Tibial artery (tissue), 4 donors: Measurements from ENCODE around the gene RASGRP2.

ENCODE experiments used
- DNase-seq, 2 donors: peaks; one replicate each; pipeline ENCODE4 v3.0.0-alpha.2; 2019
- H3K27ac ChIP-seq, 2 donors: fragments of 200-600 bp; sonication (generic) in 1 of 2; 1 replicate in 1 of 2; 2 replicates in 1 of 2; pipeline ENCODE4 v1.5.1; 2018 to 2019; ENCODE audit warnings: mild to moderate bottlenecking in 1 of 2
- H3K27me3 ChIP-seq, 2 donors: fragments of 200-600 bp; sonication (generic) in 1 of 2; one replicate each; pipeline versions ENCODE4 v1.5.1 to v1.6.0; 2016 to 2019
- H3K36me3 ChIP-seq, 3 donors: fragments of 200-600 bp; sonication (generic) in 2 of 3; one replicate each; pipeline ENCODE4 v1.5.1; 2016 to 2019; ENCODE audit warnings: mild to moderate bottlenecking in 2 of 3
- H3K4me1 ChIP-seq, 4 donors: fragments of 200-600 bp; sonication (generic) in 2 of 4; 1 replicate in 3 of 4; 2 replicates in 1 of 4; pipeline ENCODE4 v1.5.1; 2016 to 2019
- H3K4me3 ChIP-seq, 2 donors: fragments of 200-600 bp; sonication (generic) in 1 of 2; 1 replicate in 1 of 2; 2 replicates in 1 of 2; pipeline ENCODE4 v1.5.1; 2018 to 2019; ENCODE audit warnings: mild to moderate bottlenecking in 2 of 2
- H3K9me3 ChIP-seq, 3 donors: fragments of 200-600 bp; sonication (generic) in 1 of 3; one replicate each; pipeline ENCODE4 v1.5.1; 2016 to 2019
- CTCF ChIP-seq, 2 experiments: fragments of 200-600 bp in 1 of 2; fragments of 450-650 bp in 1 of 2; IDR thresholded peaks; one replicate each; pipeline ENCODE4 v1.5.1; 2017 to 2019; ENCODE audit warnings: antibody characterized with exemption in 2 of 2, mild to moderate bottlenecking in 1 of 2, moderate library complexity in 1 of 2
- intact Hi-C: fragments of 100-400 bp; cut with DNase I; formaldehyde crosslinking; loops from one replicate; pipeline ENCODE4 v1.15.0; 2023; ENCODE audit warnings: low total_unique reads

The RASGRP2 gene

GRCh38 chr11:64729851-64730382, 14.0 kb downstream of the RASGRP2 start:
- intact Hi-C loops = loop anchor here (10.0 kb wide), 2 partner anchors 75 to 345 kb away; no protein-coding TSS in a partner anchor
- DNase-seq = no peak
- TF ChIP-seq CTCF (IDR thresholded peaks at IDR 0.05) = no peak
- Histone ChIP-seq H3K4me3 (no peak overlapping the region), H3K36me3 (peaks cover 36 to 64% (median 52%) of the 10 kb centered on the region in 3 donors), H3K27me3 (no peaks in the 10 kb centered on the region), H3K4me1 (peaks cover 0 to 5% (median 0%) of the 10 kb centered on the region in 4 donors), H3K9me3 (no peaks in the 10 kb centered on the region), H3K27ac (no peak overlapping the region)

- Histone ChIP-seq H3K36me3 (peaks cover 32 to 55% (median 45%) of the 10 kb centered on the region in 3 donors), H3K4me1 (peaks cover 0 to 5% (median 0%) of the 10 kb centered on the region in 4 donors), H3K4me3 (no peak overlapping the region), H3K9me3 (no peaks in the 10 kb centered on the region), H3K27me3 (no peaks in the 10 kb centered on the region), H3K27ac (no peak overlapping the region)
- DNase-seq = no peak
- no peak for TF ChIP-seq CTCF (IDR thresholded peaks at IDR 0.05)
- intact Hi-C loops = loop anchor here (10.0 kb wide), 2 partner anchors 74 to 344 kb away; no protein-coding TSS in a partner anchor
These were observed 15.1 kb downstream of the RASGRP2 start for GRCh38 chr11:64728757-64729365.

GRCh38 chr11:64726867-64727530, 16.9 kb downstream of the RASGRP2 start:
- peaks cover 0 to 10% of the 10 kb centered on the region in 2 donors for H3K27me3 ChIP-seq
- peaks cover 26 to 36% (median 29%) of the 10 kb centered on the region in 3 donors for H3K36me3 ChIP-seq
- H3K27ac ChIP-seq = no peak overlapping the region
- no peak overlapping the region for H3K4me3 ChIP-seq
- intact Hi-C loops = loop anchor here (10.0 kb wide), 2 partner anchors 72 to 342 kb away; no protein-coding TSS in a partner anchor
- H3K4me1 ChIP-seq = peaks cover 0 to 12% (median 4%) of the 10 kb centered on the region in 4 donors
- H3K9me3 ChIP-seq = no peaks in the 10 kb centered on the region
- no peak for DNase-seq
- no peak for TF ChIP-seq CTCF (IDR thresholded peaks at IDR 0.05)

- no peak overlapping the region for H3K27ac ChIP-seq
- peaks cover 0 to 12% (median 4%) of the 10 kb centered on the region in 4 donors for H3K4me1 ChIP-seq
- no peak overlapping the region for H3K4me3 ChIP-seq
- TF ChIP-seq CTCF (IDR thresholded peaks at IDR 0.05) = no peak
- DNase-seq = no peak
- no peaks in the 10 kb centered on the region for H3K9me3 ChIP-seq
- H3K27me3 ChIP-seq = peaks cover 0 to 18% of the 10 kb centered on the region in 2 donors
- intact Hi-C loops = loop anchor here (10.0 kb wide), 2 partner anchors 71 to 341 kb away; no protein-coding TSS in a partner anchor
- peaks cover 21 to 30% (median 26%) of the 10 kb centered on the region in 3 donors for H3K36me3 ChIP-seq
These were observed 17.7 kb downstream of the RASGRP2 start for GRCh38 chr11:64726211-64726641.

- Histone ChIP-seq H3K9me3 (no peaks in the 10 kb centered on the region), H3K4me1 (peaks cover 0 to 10% (median 4%) of the 10 kb centered on the region in 4 donors), H3K4me3 (no peak overlapping the region), H3K27ac (no peak overlapping the region), H3K27me3 (peaks cover 0 to 30% of the 10 kb centered on the region in 2 donors), H3K36me3 (peaks cover 17 to 21% (median 21%) of the 10 kb centered on the region in 3 donors)
- intact Hi-C loops = loop anchor here (5.0 to 10.0 kb wide), 4 partner anchors 70 to 340 kb away; no protein-coding TSS in a partner anchor
- no peak for DNase-seq
- TF ChIP-seq CTCF (IDR thresholded peaks at IDR 0.05) = no peak
These were observed 18.9 kb downstream of the RASGRP2 start for GRCh38 chr11:64724863-64725532.
